IMR-90 (cell line): ENCODE measurements around the gene SMARCA2.

Experiments used
- BHLHE40 ChIP-seq: fragments of 150-350 bp; IDR thresholded peaks from 2 replicates; pipeline ENCODE4 v1.6.1; 2016; ENCODE audit warnings: mild to moderate bottlenecking, low read depth, low read length
- CHD1 ChIP-seq: IDR thresholded peaks from 2 replicates; pipeline ENCODE4 v1.6.1; 2012; ENCODE audit warnings: low read depth, low read length, improper control_type of control experiment
- CTCF ChIP-seq: conservative IDR thresholded peaks from 2 replicates; pipeline ENCODE4 v1.5.1; 2012; ENCODE audit warnings: mild to moderate bottlenecking, low read depth, low read length, improper control_type of control experiment
- FOS ChIP-seq: fragments of 150-350 bp; IDR thresholded peaks from 2 replicates; pipeline ENCODE4 v1.6.1; 2016; ENCODE audit warnings: low read depth, low read length
- MAZ ChIP-seq: IDR thresholded peaks from 2 replicates; pipeline ENCODE4 v1.6.1; 2012; ENCODE audit warnings: low read depth, mild to moderate bottlenecking, low read length, improper control_type of control experiment, moderate library complexity, borderline replicate concordance
- MXI1 ChIP-seq: IDR thresholded peaks from 2 replicates; pipeline ENCODE4 v1.6.1; 2012; ENCODE audit warnings: low read depth, mild to moderate bottlenecking, low read length, moderate library complexity, borderline replicate concordance
- POLR2A ChIP-seq: IDR thresholded peaks from 2 replicates; pipeline ENCODE4 v1.6.1; 2012; ENCODE audit warnings: mild to moderate bottlenecking, low read depth, low read length
- RAD21 ChIP-seq: IDR thresholded peaks from 2 replicates; pipeline ENCODE4 v1.6.1; 2012; ENCODE audit warnings: low read length, improper control_type of control experiment
- RFX5 ChIP-seq: IDR thresholded peaks from 2 replicates; pipeline ENCODE4 v1.8.0; 2012; ENCODE audit warnings: low read depth, mild to moderate bottlenecking, low read length, moderate library complexity
- SMC3 ChIP-seq: fragments of 150-350 bp; IDR thresholded peaks from 2 replicates; pipeline ENCODE4 v1.6.1; 2016; ENCODE audit warnings: low read depth, mild to moderate bottlenecking, antibody characterized with exemption, low read length, moderate library complexity
- USF2 ChIP-seq: fragments of 150-350 bp; IDR thresholded peaks from 2 replicates; pipeline ENCODE4 v1.6.1; 2017; ENCODE audit warnings: mild to moderate bottlenecking, antibody characterized with exemption, low read length, low read depth

- TF ChIP-seq POLR2A (no peak), CTCF (no peak), SMC3 (no peak), BHLHE40 (no peak), FOS (no peak), RFX5 (no peak), RAD21 (no peak), MAZ (no peak), MXI1 (no peak), CHD1 (no peak), USF2 (no peak)
Observed at GRCh38 chr9:2231101-2231500, 216.0 kb downstream of the SMARCA2 start.
